ENCODE measurements around the gene SLC35E1.

DNA sequence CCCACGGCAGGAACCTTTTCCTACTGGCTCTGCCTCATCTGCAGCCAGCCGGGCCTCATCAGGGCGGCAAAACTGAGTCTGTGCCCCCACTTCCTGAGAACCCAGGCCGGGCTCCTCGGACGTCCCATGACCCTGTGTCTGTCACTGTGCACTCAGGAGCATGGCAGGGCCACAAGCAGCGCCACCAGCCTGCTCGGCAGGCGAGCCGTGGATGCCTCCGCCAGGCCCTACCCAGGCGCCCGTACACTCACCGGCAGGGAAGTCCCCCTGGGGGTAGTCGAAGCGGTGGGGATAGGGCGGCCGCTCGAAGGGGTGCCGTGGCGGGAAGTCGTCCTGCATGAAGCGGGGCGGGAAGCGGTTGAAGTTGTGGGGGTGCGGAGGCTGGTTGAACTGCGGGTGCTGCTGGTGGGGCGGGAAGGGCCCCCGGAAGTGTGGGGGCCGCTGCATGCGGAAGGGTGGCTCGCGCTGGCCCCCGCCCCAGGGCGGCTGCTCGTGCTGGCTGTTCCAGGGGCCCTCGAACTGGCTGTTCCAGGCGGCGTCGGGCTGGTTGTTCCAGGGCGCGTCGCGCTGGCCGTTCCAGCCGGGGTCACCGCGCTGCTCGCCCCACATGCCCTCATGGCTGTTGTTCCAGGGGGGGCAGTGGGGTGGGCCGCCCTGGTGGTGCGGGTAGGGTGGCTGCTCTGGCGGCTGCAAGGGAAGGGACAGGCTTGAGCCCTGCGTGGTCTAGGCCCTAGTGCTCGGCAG is 47.1 kb downstream of the SLC35E1 start:
- TF ChIP-seq, protein P1, sequence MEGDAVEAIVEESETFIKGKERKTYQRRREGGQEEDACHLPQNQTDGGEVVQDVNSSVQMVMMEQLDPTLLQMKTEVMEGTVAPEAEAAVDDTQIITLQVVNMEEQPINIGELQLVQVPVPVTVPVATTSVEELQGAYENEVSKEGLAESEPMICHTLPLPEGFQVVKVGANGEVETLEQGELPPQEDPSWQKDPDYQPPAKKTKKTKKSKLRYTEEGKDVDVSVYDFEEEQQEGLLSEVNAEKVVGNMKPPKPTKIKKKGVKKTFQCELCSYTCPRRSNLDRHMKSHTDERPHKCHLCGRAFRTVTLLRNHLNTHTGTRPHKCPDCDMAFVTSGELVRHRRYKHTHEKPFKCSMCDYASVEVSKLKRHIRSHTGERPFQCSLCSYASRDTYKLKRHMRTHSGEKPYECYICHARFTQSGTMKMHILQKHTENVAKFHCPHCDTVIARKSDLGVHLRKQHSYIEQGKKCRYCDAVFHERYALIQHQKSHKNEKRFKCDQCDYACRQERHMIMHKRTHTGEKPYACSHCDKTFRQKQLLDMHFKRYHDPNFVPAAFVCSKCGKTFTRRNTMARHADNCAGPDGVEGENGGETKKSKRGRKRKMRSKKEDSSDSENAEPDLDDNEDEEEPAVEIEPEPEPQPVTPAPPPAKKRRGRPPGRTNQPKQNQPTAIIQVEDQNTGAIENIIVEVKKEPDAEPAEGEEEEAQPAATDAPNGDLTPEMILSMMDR (IDR thresholded peaks at IDR 0.05; ENCODE audit: insufficient read depth, low read length, poor library complexity, severe bottlenecking), result no peak
- TF ChIP-seq EZH2phosphoT487 (conservative IDR thresholded peaks at IDR 0.05; ENCODE audit: low read length), result no peak

All from SU-DHL-6 (cell line).